Transverse colon (tissue), 4 donors: ENCODE measurements around the gene MID1. TPM values are rescaled to one million over a fixed set of nuclear protein-coding genes. Genes with fewer than 3 reads are reported as not detected.

Experiments
- DNase-seq: peaks from one replicate; pipeline ENCODE4 v3.0.0-alpha.2; 2019
- H3K27ac ChIP-seq, 4 donors: fragments of 200-600 bp; sonication (generic); 2 replicates each; pipeline ENCODE4 v1.5.1; 2016 to 2018; ENCODE audit warnings: inconsistent platforms in 4 of 4
- H3K27me3 ChIP-seq: fragments of 200-600 bp; sonication (generic); 2 replicates; pipeline ENCODE4 v1.5.1; 2017; ENCODE audit warnings: inconsistent platforms
- H3K36me3 ChIP-seq, 4 donors: fragments of 200-600 bp; sonication (generic); 2 replicates each; pipeline ENCODE4 v1.5.1; 2017 to 2019; ENCODE audit warnings: inconsistent platforms in 4 of 4
- H3K4me1 ChIP-seq, 4 donors: fragments of 200-600 bp; sonication (generic); 2 replicates each; pipeline ENCODE4 v1.5.1; 2017 to 2020; ENCODE audit warnings: inconsistent platforms in 4 of 4
- H3K4me3 ChIP-seq, 4 donors: fragments of 200-600 bp; sonication (generic); 1 replicate in 1 of 4; 2 replicates in 3 of 4; pipeline versions ENCODE4 v1.5.1 to v1.6.1; 2017 to 2019; ENCODE audit warnings: inconsistent platforms in 4 of 4
- H3K9me3 ChIP-seq, 2 donors: fragments of 200-600 bp; sonication (generic); 2 replicates each; pipeline ENCODE4 v1.5.1; 2017 to 2019; ENCODE audit warnings: inconsistent platforms in 2 of 2
- CTCF ChIP-seq, 5 experiments: fragments of 200-600 bp in 3 of 5; fragments of 450-650 bp in 2 of 5; sonication (generic) in 3 of 5; IDR thresholded peaks; 1 replicate in 2 of 5; 2 replicates in 3 of 5; pipeline ENCODE4 v1.5.1; 2016 to 2017; ENCODE audit warnings: antibody characterized with exemption in 5 of 5, inconsistent platforms in 3 of 5, mild to moderate bottlenecking in 2 of 5, moderate library complexity in 1 of 5
- EP300 ChIP-seq: sonication (generic); formaldehyde crosslinking; IDR thresholded peaks from one replicate; pipeline ENCODE4 v1.6.1; 2017; ENCODE audit warnings: antibody characterized with exemption, low read depth
- POLR2A ChIP-seq: fragments of 450-650 bp; IDR thresholded peaks from one replicate; pipeline ENCODE4 v1.6.1; 2016; ENCODE audit warnings: antibody characterized with exemption, mild to moderate bottlenecking, moderate library complexity
- POLR2AphosphoS5 ChIP-seq, 3 donors: sonication (generic); formaldehyde crosslinking; IDR thresholded peaks; one replicate each; pipeline ENCODE4 v1.6.1; 2016; ENCODE audit warnings: antibody characterized with exemption in 3 of 3
- WGBS, 2 donors: methylation state at CpG; one replicate each; pipeline ENCODE4 v1.1.5; 2018; ENCODE audit warnings: low coverage in 1 of 2; 5-methylcytosine and 5-hydroxymethylcytosine counted together
- in situ Hi-C, 4 donors: fragments of 200-750 bp; cut with MboI; loops; one replicate each; pipeline versions ENCODE4 v1.15.0 to v1.15.1; 2017; ENCODE audit warnings: low sequenced_read_pairs in 3 of 4, low pct_ligation_motif_present in 1 of 4, low pct_unique_long_range_greater_than_20kb in 1 of 4
- intact Hi-C: fragments of 100-400 bp; cut with DNase I; formaldehyde crosslinking; loops from one replicate; pipeline ENCODE4 v1.15.1; 2023; ENCODE audit warnings: low total_unique reads
- total RNA-seq, 4 donors: library from RNA; depleted of rRNA; stranded (reverse); fragments of >200 nt; gene quantifications; one replicate each; pipeline ENCODE4 v1.1.0, GENCODE V29; 2016

The MID1 gene
- total RNA-seq, 4 donors from 2014 or later: 27.0 to 85.2 (median 37.7) TPM

GRCh38 chrX:10617999-10618351 lies 2.4 kb downstream of the MID1 start:
- in situ Hi-C loops (loop anchor here in 3 of 4 donors (10.0 to 25.0 kb wide), 2 partner anchors 431 to 487 kb away; no protein-coding TSS in a partner anchor), intact Hi-C loops (no loop called here)
- Histone ChIP-seq H3K27ac (peak overlapping the region; percentile 79 to 85 (median 82)), H3K4me1 (peaks cover 0 to 15% (median 10%) of the 10 kb centered on the region in 4 donors), H3K27me3 (no peaks in the 10 kb centered on the region), H3K36me3 (no peaks in the 10 kb centered on the region), H3K4me3 (peak overlapping the region in 3 of 4 donors; percentile 40 to 69 (median 58)), H3K9me3 (no peaks in the 10 kb centered on the region)
- no peak for DNase-seq
- no peak for TF ChIP-seq POLR2AphosphoS5 (IDR thresholded peaks at IDR 0.05)
- TF ChIP-seq POLR2A: no peak
- no peak for TF ChIP-seq CTCF (IDR thresholded peaks at IDR 0.05)
- TF ChIP-seq EP300: no peak
- WGBS, 2 donors: 26% methylated on average over 3 of the region's 3 CpGs; no CpG with 5 or more reads in 1 of the 2 donors

- intact Hi-C loops (no loop called here), in situ Hi-C loops (loop anchor here in 3 of 4 donors (10.0 to 25.0 kb wide), 2 partner anchors 430 to 487 kb away; no protein-coding TSS in a partner anchor)
- H3K27me3 ChIP-seq: no peaks in the 10 kb centered on the region
- H3K9me3 ChIP-seq: no peaks in the 10 kb centered on the region
- peak overlapping the region; percentile 79 to 85 (median 82) for H3K27ac ChIP-seq
- TF ChIP-seq CTCF (IDR thresholded peaks at IDR 0.05): no peak
- no peak for TF ChIP-seq POLR2A
- no peak for TF ChIP-seq EP300
- no peak for TF ChIP-seq POLR2AphosphoS5 (IDR thresholded peaks at IDR 0.05)
- no peak for DNase-seq
- WGBS, 2 donors: 35 to 40% methylated on average over 2 to 10 of the region's 10 CpGs
- H3K36me3 ChIP-seq: no peaks in the 10 kb centered on the region
- H3K4me1 ChIP-seq: peaks cover 0 to 21% (median 10%) of the 10 kb centered on the region in 4 donors
- peak overlapping the region in 2 of 4 donors; percentile 40 to 69 for H3K4me3 ChIP-seq
Measured at GRCh38 chrX:10617186-10617998, 3.0 kb downstream of the MID1 start.

- TF ChIP-seq POLR2A (no peak), CTCF (IDR thresholded peaks at IDR 0.05) (peak; percentile 52 to 62 (median 60))
- H3K4me1 ChIP-seq: peaks cover 0 to 22% (median 12%) of the 10 kb centered on the region in 4 donors
- H3K4me3 ChIP-seq: no peak overlapping the region
- H3K36me3 ChIP-seq: no peaks in the 10 kb centered on the region
- no peaks in the 10 kb centered on the region for H3K9me3 ChIP-seq
- H3K27ac ChIP-seq: peak overlapping the region; percentile 23 to 85 (median 80)
- intact Hi-C loops: no loop called here
- WGBS, 2 donors: 32 to 55% methylated on average over 6 to 14 of the region's 14 CpGs
- peak; percentile 46 for DNase-seq
- in situ Hi-C loops: loop anchor here in 3 of 4 donors (10.0 to 25.0 kb wide), 2 partner anchors 429 to 489 kb away; no protein-coding TSS in a partner anchor
- H3K27me3 ChIP-seq: no peaks in the 10 kb centered on the region
Measured at GRCh38 chrX:10615931-10616774, 4.2 kb downstream of the MID1 start.

- peaks cover 0 to 31% (median 15%) of the 10 kb centered on the region in 4 donors for H3K4me1 ChIP-seq
- no peaks in the 10 kb centered on the region for H3K36me3 ChIP-seq
- intact Hi-C loops: no loop called here
- WGBS, 2 donors: 43 to 58% methylated on average over 4 of the region's 4 CpGs
- in situ Hi-C loops: loop anchor here in 3 of 4 donors (10.0 to 25.0 kb wide), 2 partner anchors 425 to 493 kb away; no protein-coding TSS in a partner anchor
- DNase-seq: no peak
- no peaks in the 10 kb centered on the region for H3K27me3 ChIP-seq
- no peak overlapping the region for H3K4me3 ChIP-seq
- no peaks in the 10 kb centered on the region for H3K9me3 ChIP-seq
- no peak for TF ChIP-seq EP300
- no peak for TF ChIP-seq POLR2AphosphoS5 (IDR thresholded peaks at IDR 0.05)
- no peak for TF ChIP-seq CTCF (IDR thresholded peaks at IDR 0.05)
- TF ChIP-seq POLR2A: no peak
- H3K27ac ChIP-seq: peak overlapping the region in 3 of 4 donors; percentile 21 to 47 (median 44)
Measured at GRCh38 chrX:10612215-10612614, 8.2 kb downstream of the MID1 start.
